ENCODE data around the gene CAVIN1. TPM values are rescaled to one million over a fixed set of nuclear protein-coding genes. Genes with fewer than 3 reads are reported as not detected.

CAVIN1 gene
- total RNA-seq = 463 and 467 TPM in 2 replicates

GRCh38 chr17:42422958-42423712 lies at the start of gene CAVIN1:
CAVIN1 (minus strand) TSS chr17:42423256; CDS start chr17:42423097, 159 bp downstream.

GRCh38 chr17:42458497-42459255 lies 35.6 kb upstream of the CAVIN1 start, which contains the start of gene ATP6V0A1:
ATP6V0A1 (plus strand) TSS chr17:42458878; CDS start chr17:42460895, 2,017 bp downstream.

GRCh38 chr17:42388381-42389134 lies 34.5 kb downstream of the CAVIN1 start, which contains the start of gene STAT3:
STAT3 (minus strand) TSS chr17:42388442; CDS start chr17:42348516, 39,926 bp downstream.

Other genes starting within 250 kb of the CAVIN1 start
- gene KCNH4, start 242.1 kb downstream of the CAVIN1 start, total RNA-seq = not detected in 2 replicates
- gene HCRT, start 237.8 kb downstream of the CAVIN1 start, total RNA-seq = not detected in 2 replicates
- gene GHDC, start 228.8 kb downstream of the CAVIN1 start, total RNA-seq = 4.1 and 13.2 TPM in 2 replicates
- gene STAT5B, start 146.9 kb downstream of the CAVIN1 start, total RNA-seq = 14.0 and 16.8 TPM in 2 replicates
- 21.1 and 35.6 TPM in 2 replicates for gene STAT5A, start 134.8 kb downstream of the CAVIN1 start, total RNA-seq
- gene STAT3, start 34.8 kb downstream of the CAVIN1 start, total RNA-seq = 70.4 and 73.1 TPM in 2 replicates
- gene ATP6V0A1, start 35.6 kb upstream of the CAVIN1 start, total RNA-seq = 59.4 and 63.2 TPM in 2 replicates
- 29.1 and 32.9 TPM in 2 replicates for gene NAGLU, start 113.0 kb upstream of the CAVIN1 start, total RNA-seq
- gene HSD17B1, start 129.7 kb upstream of the CAVIN1 start, total RNA-seq = 1.5 and 5.7 TPM in 2 replicates
- gene COASY, start 138.9 kb upstream of the CAVIN1 start, total RNA-seq = 6.4 and 7.7 TPM in 2 replicates
- gene MLX, start 143.8 kb upstream of the CAVIN1 start, total RNA-seq = 30.1 and 31.0 TPM in 2 replicates
- gene PSMC3IP, start 154.5 kb upstream of the CAVIN1 start, total RNA-seq = 2.1 and 2.4 TPM in 2 replicates
- gene RETREG3, start 186.1 kb upstream of the CAVIN1 start, total RNA-seq = 40.4 and 41.9 TPM in 2 replicates
- 12.3 TPM in 2 replicates for gene TUBG1, start 186.4 kb upstream of the CAVIN1 start, total RNA-seq
- gene TUBG2, start 236.0 kb upstream of the CAVIN1 start, total RNA-seq = 7.8 and 8.8 TPM in 2 replicates

Data from bronchial smooth muscle cell (primary cell).